GM23338 (cell line): Measurements from ENCODE around the gene IL1A. TPM values are rescaled to one million over a fixed set of nuclear protein-coding genes. Genes with fewer than 3 reads are reported as not detected.

Experiments
- ATAC-seq: fragments of 200-7000 bp; cut with Tn5 transposase; 3 replicates; pipeline ENCODE4 v1.9.1; 2020
- DNase-seq: peaks from one replicate; pipeline ENCODE4 v3.0.0-alpha.2; 2015; ENCODE audit warnings: low spot score
- H2AFZ ChIP-seq: fragments of 200-600 bp; sonication (generic); 2 replicates; pipeline ENCODE4 v1.8.0; 2016; ENCODE audit warnings: antibody characterized with exemption, mild to moderate bottlenecking, moderate library complexity
- H3F3A ChIP-seq: fragments of 200-600 bp; sonication (generic); replicated peaks from 2 replicates; pipeline ENCODE4 v1.8.0; 2017; ENCODE audit warnings: antibody characterized with exemption, mixed run types, low read depth
- H3K27ac ChIP-seq: fragments of 200-600 bp; sonication (generic); 2 replicates; pipeline ENCODE4 v1.6.1; 2016; ENCODE audit warnings: low read depth
- H3K27me3 ChIP-seq: fragments of 200-600 bp; sonication (generic); 2 replicates; pipeline ENCODE4 v1.8.0; 2016; ENCODE audit warnings: mild to moderate bottlenecking, mixed run types, moderate library complexity; ENCODE audit not compliant: insufficient read depth
- H3K36me3 ChIP-seq: fragments of 200-600 bp; sonication (generic); 2 replicates; pipeline ENCODE4 v1.8.0; 2016; ENCODE audit warnings: mild to moderate bottlenecking; ENCODE audit not compliant: insufficient read depth
- H3K4me1 ChIP-seq: fragments of 200-600 bp; sonication (generic); 2 replicates; pipeline ENCODE4 v1.8.0; 2016; ENCODE audit warnings: mild to moderate bottlenecking, moderate library complexity; ENCODE audit not compliant: insufficient read depth
- H3K4me2 ChIP-seq: fragments of 200-600 bp; sonication (generic); 2 replicates; pipeline ENCODE4 v1.7.1; 2017; ENCODE audit warnings: mixed run types
- H3K4me3 ChIP-seq: fragments of 200-600 bp; sonication (generic); 2 replicates; pipeline ENCODE4 v1.6.1; 2016; ENCODE audit warnings: mixed run types
- H3K79me2 ChIP-seq: fragments of 200-600 bp; sonication (generic); replicated peaks from 2 replicates; pipeline ENCODE4 v1.8.0; 2017; ENCODE audit warnings: mild to moderate bottlenecking; ENCODE audit not compliant: insufficient read depth
- H3K9me2 ChIP-seq: fragments of 200-600 bp; sonication (generic); 2 replicates; pipeline ENCODE4 v1.8.0; 2017; ENCODE audit not compliant: insufficient read depth
- H4K20me1 ChIP-seq: fragments of 200-600 bp; sonication (generic); replicated peaks from 2 replicates; pipeline ENCODE4 v1.8.0; 2017; ENCODE audit warnings: mild to moderate bottlenecking; ENCODE audit not compliant: insufficient read depth
- H3K27ac Mint-ChIP-seq: 2 replicates; pipeline ENCODE4 v1.8.0; 2020; ENCODE audit warnings: inconsistent platforms, mild to moderate bottlenecking, moderate library complexity, mixed read lengths
- H3K27me3 Mint-ChIP-seq: 3 replicates; pipeline ENCODE4 v1.8.0; 2022; ENCODE audit warnings: low read depth, mild to moderate bottlenecking, moderate library complexity, mixed read lengths, inconsistent platforms; ENCODE audit not compliant: insufficient read depth, poor library complexity
- H3K36me3 Mint-ChIP-seq: 3 replicates; pipeline ENCODE4 v1.8.0; 2021; ENCODE audit warnings: low read depth, mild to moderate bottlenecking, inconsistent platforms, moderate library complexity, mixed read lengths
- H3K4me1 Mint-ChIP-seq: 3 replicates; pipeline ENCODE4 v1.8.0; 2020; ENCODE audit warnings: mild to moderate bottlenecking, inconsistent platforms, mixed read lengths
- H3K4me3 Mint-ChIP-seq: 3 replicates; pipeline ENCODE4 v1.8.0; 2021; ENCODE audit warnings: moderate library complexity, mild to moderate bottlenecking, inconsistent platforms, mixed read lengths
- H3K9me3 Mint-ChIP-seq: 3 replicates; pipeline ENCODE4 v1.8.0; 2020; ENCODE audit warnings: moderate library complexity, mild to moderate bottlenecking, inconsistent platforms, mixed read lengths
- POLR2AphosphoS5 ChIP-seq: IDR thresholded peaks from 2 replicates; pipeline ENCODE4 v1.6.1; 2016; ENCODE audit warnings: antibody characterized with exemption, low read depth
- REST ChIP-seq: IDR thresholded peaks from one replicate; pipeline ENCODE4 v1.6.1; 2018; ENCODE audit warnings: antibody characterized with exemption; ENCODE audit not compliant: unreplicated experiment
- ZNF114 ChIP-seq: fragments of 250-450 bp; sonication (Bioruptor Pico); IDR thresholded peaks from 2 replicates; pipeline ENCODE4 v1.5.0; 2020; ENCODE audit warnings: mild to moderate bottlenecking, moderate library complexity
- polyA plus RNA-seq: library from polyadenylated mRNA; unstranded; fragments of >200 nt; fragmentation: Nextera tagmentation; extraction: Ambion mirVana; gene quantifications from 2 replicates; pipeline ENCODE4 v1.2.1, GENCODE V29; 2016
- total RNA-seq: library from RNA; depleted of rRNA; stranded (reverse); fragments of >200 nt; shearing (Covaris generic); gene quantifications from 2 replicates; pipeline ENCODE4 v1.2.3, GENCODE V29; 2014
- TF ChIP-seq, protein P1 (sequence below), 2 experiments: fragments of 200-600 bp in 1 of 2; sonication (generic) in 1 of 2; conservative IDR thresholded peaks; 2 replicates each; pipeline versions ENCODE4 v1.5.1 to v1.6.1; 2016 to 2017; ENCODE audit warnings: antibody characterized with exemption in 2 of 2, low read depth in 2 of 2, mild to moderate bottlenecking in 2 of 2, moderate library complexity in 1 of 2

Gene IL1A
- total and polyA plus RNA-seq, 2 experiments from 2014 or later = 0.65 to 0.73 TPM

DNA sequence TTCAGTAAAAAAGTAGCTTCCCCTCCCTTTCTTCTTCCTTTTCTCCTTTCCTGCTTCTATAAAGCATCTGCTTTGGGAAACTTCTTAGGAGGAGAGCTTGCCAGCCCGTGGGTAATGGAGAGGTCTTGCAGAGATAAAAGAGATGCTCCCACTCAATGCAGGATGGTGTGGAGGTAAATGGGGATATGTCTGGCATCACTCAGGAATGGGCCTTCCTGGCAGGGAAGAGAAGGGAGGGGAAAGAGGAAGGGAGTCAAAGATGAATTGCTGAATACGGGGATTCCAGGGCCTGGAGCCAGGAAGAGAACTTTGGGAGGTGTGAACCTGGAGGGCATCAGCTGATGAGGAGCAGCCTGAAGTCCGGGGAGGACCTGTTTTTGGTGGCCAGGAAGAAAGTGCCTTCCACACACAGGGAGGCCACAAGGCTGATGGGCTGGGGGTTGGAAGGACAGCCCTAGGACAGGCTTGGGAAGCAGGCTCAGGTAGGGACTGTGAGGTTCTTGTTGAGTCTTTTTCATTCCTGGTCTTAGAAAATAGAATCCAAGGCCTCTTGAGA lies 27.1 kb upstream of the IL1A start:
- H3K27ac Mint-ChIP-seq = no peak overlapping the region
- H3K36me3 Mint-ChIP-seq = no peaks in the 10 kb centered on the region
- Histone ChIP-seq H4K20me1 (no peaks in the 10 kb centered on the region), H3F3A (no peaks in the 10 kb centered on the region), H3K79me2 (no peaks in the 10 kb centered on the region), H2AFZ (peak overlapping the region; percentile 67; the same call in 1 of the 2 replicates), H3K4me3 (no peak overlapping the region), H3K9me2 (no peaks in the 10 kb centered on the region; the same call in none of the 2 replicates), H3K27me3 (no peaks in the 10 kb centered on the region), H3K27ac (no peak overlapping the region), H3K4me2 (no peak overlapping the region), H3K4me1 (peaks cover 22% of the 10 kb centered on the region), H3K36me3 (no peaks in the 10 kb centered on the region)
- H3K27me3 Mint-ChIP-seq = peaks cover 5% of the 10 kb centered on the region
- no peaks in the 10 kb centered on the region; the same call in 2 of the 3 replicates for H3K9me3 Mint-ChIP-seq
- no peak for TF ChIP-seq POLR2AphosphoS5
- peaks cover 33% of the 10 kb centered on the region for H3K4me1 Mint-ChIP-seq
- no peak for ATAC-seq
- DNase-seq = no peak
- no peak overlapping the region for H3K4me3 Mint-ChIP-seq

GRCh38 chr2:112809112-112809511 lies 24.8 kb upstream of the IL1A start:
- peaks cover 28% of the 10 kb centered on the region for H3K4me1 Mint-ChIP-seq
- H3K9me2 ChIP-seq = no peaks in the 10 kb centered on the region; the same call in none of the 2 replicates
- no peak overlapping the region for H2AFZ ChIP-seq
- no peak overlapping the region for H3K27ac ChIP-seq
- no peak for ATAC-seq
- no peaks in the 10 kb centered on the region for H3K36me3 Mint-ChIP-seq
- no peaks in the 10 kb centered on the region for H3F3A ChIP-seq
- no peaks in the 10 kb centered on the region for H3K27me3 ChIP-seq
- peaks cover 19% of the 10 kb centered on the region for H3K4me1 ChIP-seq
- no peak overlapping the region for H3K4me3 Mint-ChIP-seq
- no peak overlapping the region for H3K4me2 ChIP-seq
- H3K27ac Mint-ChIP-seq = no peak overlapping the region
- H3K27me3 Mint-ChIP-seq = peaks cover 5% of the 10 kb centered on the region
- H3K9me3 Mint-ChIP-seq = no peaks in the 10 kb centered on the region; the same call in 2 of the 3 replicates
- no peaks in the 10 kb centered on the region for H3K36me3 ChIP-seq
- no peak overlapping the region for H3K4me3 ChIP-seq
- TF ChIP-seq ZNF114 (CRISPR knock-in tag) = no peak
- no peaks in the 10 kb centered on the region for H4K20me1 ChIP-seq
- H3K79me2 ChIP-seq = no peaks in the 10 kb centered on the region
- no peak for DNase-seq

- Mint-ChIP-seq H3K27ac (no peak overlapping the region), H3K36me3 (no peaks in the 10 kb centered on the region), H3K27me3 (peaks cover 3% of the 10 kb centered on the region), H3K4me1 (peaks cover 12% of the 10 kb centered on the region), H3K4me3 (no peak overlapping the region), H3K9me3 (no peaks in the 10 kb centered on the region; the same call in 2 of the 3 replicates)
- DNase-seq = no peak
- Histone ChIP-seq H3K27ac (no peak overlapping the region), H3K27me3 (no peaks in the 10 kb centered on the region), H3K4me2 (no peak overlapping the region), H3K9me2 (no peaks in the 10 kb centered on the region; the same call in none of the 2 replicates), H3K4me3 (no peak overlapping the region), H2AFZ (no peak overlapping the region), H3K4me1 (peaks cover 2% of the 10 kb centered on the region; the same call in 1 of the 2 replicates), H4K20me1 (no peaks in the 10 kb centered on the region), H3F3A (no peaks in the 10 kb centered on the region), H3K36me3 (no peaks in the 10 kb centered on the region), H3K79me2 (no peaks in the 10 kb centered on the region)
- TF ChIP-seq, protein P1, sequence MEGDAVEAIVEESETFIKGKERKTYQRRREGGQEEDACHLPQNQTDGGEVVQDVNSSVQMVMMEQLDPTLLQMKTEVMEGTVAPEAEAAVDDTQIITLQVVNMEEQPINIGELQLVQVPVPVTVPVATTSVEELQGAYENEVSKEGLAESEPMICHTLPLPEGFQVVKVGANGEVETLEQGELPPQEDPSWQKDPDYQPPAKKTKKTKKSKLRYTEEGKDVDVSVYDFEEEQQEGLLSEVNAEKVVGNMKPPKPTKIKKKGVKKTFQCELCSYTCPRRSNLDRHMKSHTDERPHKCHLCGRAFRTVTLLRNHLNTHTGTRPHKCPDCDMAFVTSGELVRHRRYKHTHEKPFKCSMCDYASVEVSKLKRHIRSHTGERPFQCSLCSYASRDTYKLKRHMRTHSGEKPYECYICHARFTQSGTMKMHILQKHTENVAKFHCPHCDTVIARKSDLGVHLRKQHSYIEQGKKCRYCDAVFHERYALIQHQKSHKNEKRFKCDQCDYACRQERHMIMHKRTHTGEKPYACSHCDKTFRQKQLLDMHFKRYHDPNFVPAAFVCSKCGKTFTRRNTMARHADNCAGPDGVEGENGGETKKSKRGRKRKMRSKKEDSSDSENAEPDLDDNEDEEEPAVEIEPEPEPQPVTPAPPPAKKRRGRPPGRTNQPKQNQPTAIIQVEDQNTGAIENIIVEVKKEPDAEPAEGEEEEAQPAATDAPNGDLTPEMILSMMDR (conservative IDR thresholded peaks at IDR 0.05; ENCODE audit: low read depth in 2 of 2) = peak in 1 of 2 experiments; percentile 34; a peak in 1 of 4 replicates
- TF ChIP-seq REST = no peak
- no peak for ATAC-seq
Observed at GRCh38 chr2:112807233-112807807, 23.0 kb upstream of the IL1A start.
